GM12878 (cell line): ENCODE measurements around the gene RIMBP2. TPM values are rescaled to one million over a fixed set of nuclear protein-coding genes. Genes with fewer than 3 reads are reported as not detected.

Experiments used
- ATAC-seq: fragments of 200-7000 bp; cut with Tn5 transposase; 3 replicates; pipeline ENCODE4 v1.9.1; 2020; ENCODE audit warnings: mild to moderate bottlenecking, moderate library complexity
- BruUV-seq: library from RNA; stranded (reverse); fragments of 400-500 nt; replicated peaks from 2 replicates; lab custom pipeline; 2021; lab: Mats Ljungman, UMichigan
- CTCF ChIA-PET: fragments of 300-600 bp; sonication (Branson Sonifier 250); formaldehyde crosslinking; extraction: SDS; loops from one replicate; lab custom pipeline; 2021; ENCODE audit warnings: inconsistent platforms; lab: Yijun Ruan, JAX
- POLR2A ChIA-PET: fragments of 350-600 bp; formaldehyde crosslinking; extraction: SDS; loops from one replicate; lab custom pipeline; 2021; ENCODE audit warnings: inconsistent platforms; lab: Charles Lee
- RAD21 ChIA-PET: fragments of 300-600 bp; sonication (Branson Sonifier 250); formaldehyde crosslinking; loops from one replicate; lab custom pipeline; 2023; ENCODE audit warnings: antibody characterized with exemption; ENCODE audit not compliant: unreplicated experiment; lab: Charles Lee
- SMC1A ChIA-PET: fragments of 300-600 bp; sonication (Branson Sonifier 250); formaldehyde crosslinking; loops from one replicate; lab custom pipeline; 2023; ENCODE audit not compliant: unreplicated experiment, uncharacterized antibody; lab: Charles Lee
- DNase-seq: peaks from one replicate; pipeline ENCODE4 v3.0.0-alpha.2; 2011; ENCODE audit warnings: low read depth, low spot score
- FAIRE-seq: peaks from 3 replicates; lab custom pipeline; 2011; peaks lifted over from hg19 to GRCh38; lab: Jason Lieb, UNC
- H2AFZ ChIP-seq: 2 replicates; pipeline ENCODE4 v1.6.0; 2011; ENCODE audit warnings: low read depth, low read length, control low read depth; ENCODE audit not compliant: control insufficient read depth
- H3K27ac ChIP-seq: 2 replicates; pipeline ENCODE4 v1.5.1; 2011; ENCODE audit warnings: control low read depth; ENCODE audit not compliant: control insufficient read depth, insufficient read depth
- H3K27me3 ChIP-seq, 2 experiments: replicated peaks in 1 of 2; 2 replicates each; pipeline versions ENCODE4 v1.6.0 to v1.6.1; 2011; ENCODE audit warnings: low read length in 1 of 2; ENCODE audit not compliant: control insufficient read depth in 2 of 2, insufficient read depth in 2 of 2
- H3K36me3 ChIP-seq, 2 experiments: 2 replicates each; pipeline ENCODE4 v1.5.1; 2011; ENCODE audit warnings: low read length in 1 of 2; ENCODE audit not compliant: control insufficient read depth in 2 of 2, insufficient read depth in 2 of 2
- H3K4me1 ChIP-seq: 2 replicates; pipeline ENCODE4 v1.6.1; 2011; ENCODE audit warnings: mild to moderate bottlenecking, low read length, moderate library complexity, mixed read lengths; ENCODE audit not compliant: control insufficient read depth, insufficient read depth
- H3K4me2 ChIP-seq: 2 replicates; pipeline ENCODE4 v1.6.0; 2011; ENCODE audit warnings: control low read depth; ENCODE audit not compliant: control insufficient read depth, insufficient read depth
- H3K4me3 ChIP-seq: fragments of 200-600 bp; sonication (generic); 2 replicates; pipeline ENCODE4 v1.5.1; 2016
- H3K79me2 ChIP-seq: 2 replicates; pipeline ENCODE4 v1.6.0; 2011; ENCODE audit warnings: low read length; ENCODE audit not compliant: control insufficient read depth, insufficient read depth
- H3K9ac ChIP-seq: 2 replicates; pipeline ENCODE4 v1.8.0; 2011; ENCODE audit warnings: low read length, control low read depth, mixed read lengths; ENCODE audit not compliant: control insufficient read depth, insufficient read depth
- H3K9me3 ChIP-seq: replicated peaks from 3 replicates; pipeline ENCODE4 v1.5.1; 2011; ENCODE audit warnings: mild to moderate bottlenecking, low read length; ENCODE audit not compliant: control insufficient read depth, insufficient read depth
- H4K20me1 ChIP-seq: 2 replicates; pipeline ENCODE4 v1.6.0; 2011; ENCODE audit not compliant: control insufficient read depth, insufficient read depth
- HDGF ChIP-seq: fragments of 450-650 bp; IDR thresholded peaks from 2 replicates; pipeline ENCODE4 v1.6.1; 2016; ENCODE audit warnings: antibody characterized with exemption
- NFYB ChIP-seq: IDR thresholded peaks from 2 replicates; pipeline ENCODE4 v1.6.1; 2011; ENCODE audit warnings: low read depth, mild to moderate bottlenecking, low read length, improper control_type of control experiment, moderate library complexity; ENCODE audit not compliant: insufficient read depth
- NRF1 ChIP-seq: conservative IDR thresholded peaks from 2 replicates; pipeline ENCODE4 v1.6.1; 2011; ENCODE audit warnings: mild to moderate bottlenecking, low read depth, low read length, improper control_type of control experiment
- ZBED1 ChIP-seq: IDR thresholded peaks from 2 replicates; pipeline ENCODE4 v1.6.1; 2016; ENCODE audit warnings: borderline replicate concordance
- ZSCAN29 ChIP-seq: fragments of 450-650 bp; IDR thresholded peaks from 2 replicates; pipeline ENCODE4 v1.6.1; 2017; ENCODE audit warnings: mild to moderate bottlenecking, moderate library complexity
- WGBS: methylation state at CpG from one replicate; pipeline ENCODE4 v1.1.6; 2016; ENCODE audit warnings: low lambda C conversion rate; ENCODE audit not compliant: insufficient replicate concordance, insufficient coverage; ENCODE audit errors: missing lambda C conversion rate; 5-methylcytosine and 5-hydroxymethylcytosine counted together
- in situ Hi-C: fragments of 300-500 bp; cut with MboI; formaldehyde crosslinking; loops from 9 replicates; pipeline ENCODE4 v1.14.3; 2018; ENCODE audit warnings: mixed read lengths
- intact Hi-C: fragments of 100-400 bp; cut with micrococcal nuclease; formaldehyde crosslinking; loops from one replicate; pipeline ENCODE4 v1.14.2; 2022; ENCODE audit not compliant: unreplicated experiment
- polyA plus RNA-seq, 11 experiments: library from polyadenylated mRNA; depleted of rRNA in 4 of 11; unstranded in 6 of 11; stranded (reverse) in 5 of 11; fragments of >200 nt; fragmentation: Nextera tagmentation in 4 of 11; fragmentation: Illumina TruSeq in 1 of 11; extraction: Ambion mirVana in 4 of 11; extraction: Trizol in 1 of 11; gene quantifications; 1 replicate in 1 of 11; 2 replicates in 10 of 11; pipeline versions ENCODE4 v1.2.1 to v1.2.3, GENCODE V29; 2011 to 2016; ENCODE audit warnings: inconsistent platforms in 2 of 11, missing spikeins in 2 of 11, low read depth in 1 of 11
- total RNA-seq, 4 experiments: library from RNA; depleted of rRNA in 3 of 4; stranded (reverse); fragments of >200 nt in 3 of 4; fragmentation: Illumina TruSeq in 1 of 4; extraction: Trizol in 1 of 4; gene quantifications; 2 replicates each; pipeline versions ENCODE4 v1.2.1 to v1.2.3, GENCODE V29; 2013 to 2021
- TF ChIP-seq, protein P1 (sequence below): fragments of 450-650 bp; formaldehyde crosslinking; IDR thresholded peaks from 2 replicates; pipeline ENCODE4 v1.4.0; 2020; ENCODE audit warnings: mild to moderate bottlenecking, moderate library complexity
- TF ChIP-seq, protein P2 (sequence below): IDR thresholded peaks from 2 replicates; pipeline ENCODE4 v1.6.1; 2011; ENCODE audit warnings: borderline replicate concordance, low read depth, mild to moderate bottlenecking, moderate library complexity, low read length; ENCODE audit not compliant: insufficient read depth, poor library complexity, severe bottlenecking

The RIMBP2 gene
- total and polyA plus RNA-seq, 10 of the 15 experiments (the other 5 are each of a cell fraction or from before 2014, with no cell fraction given) = 0.04 to 2.9 (median 0.07) TPM; not detected in 1

DNA sequence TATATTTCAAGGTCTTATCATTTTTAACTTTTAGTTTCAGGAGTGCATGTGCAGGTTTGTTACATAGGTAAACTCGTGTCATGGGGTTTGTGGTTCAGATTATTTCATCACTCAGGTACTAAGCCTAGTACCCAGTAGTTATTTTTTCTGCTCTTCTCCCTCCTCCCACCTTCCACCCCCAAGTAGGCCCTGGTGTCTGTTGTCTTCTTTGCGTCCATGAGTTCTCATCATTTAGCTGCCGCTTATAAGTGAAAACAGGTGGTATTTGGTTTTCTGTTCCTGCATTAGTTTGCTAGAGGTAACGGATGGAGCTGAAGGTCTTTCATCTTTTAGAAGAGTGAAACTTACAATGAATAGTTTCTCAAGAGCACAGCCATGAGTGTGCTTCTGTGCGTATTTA is 354.0 kb downstream of the RIMBP2 start:
- Histone ChIP-seq H3K9me3 (no peaks in the 10 kb centered on the region; the same call in 2 of the 3 replicates), H3K9ac (no peak overlapping the region), H3K79me2 (no peaks in the 10 kb centered on the region), H3K4me3 (no peak overlapping the region), H3K27ac (no peak overlapping the region)
- WGBS = 41% methylated on average over 5 of the region's 5 CpGs
- FAIRE-seq = peak; percentile 49
- DNase-seq = no peak
- intact Hi-C loops = no loop called here
- RAD21 ChIA-PET = no interaction called here
- POLR2A ChIA-PET = no interaction called here
- TF ChIP-seq, protein P1, sequence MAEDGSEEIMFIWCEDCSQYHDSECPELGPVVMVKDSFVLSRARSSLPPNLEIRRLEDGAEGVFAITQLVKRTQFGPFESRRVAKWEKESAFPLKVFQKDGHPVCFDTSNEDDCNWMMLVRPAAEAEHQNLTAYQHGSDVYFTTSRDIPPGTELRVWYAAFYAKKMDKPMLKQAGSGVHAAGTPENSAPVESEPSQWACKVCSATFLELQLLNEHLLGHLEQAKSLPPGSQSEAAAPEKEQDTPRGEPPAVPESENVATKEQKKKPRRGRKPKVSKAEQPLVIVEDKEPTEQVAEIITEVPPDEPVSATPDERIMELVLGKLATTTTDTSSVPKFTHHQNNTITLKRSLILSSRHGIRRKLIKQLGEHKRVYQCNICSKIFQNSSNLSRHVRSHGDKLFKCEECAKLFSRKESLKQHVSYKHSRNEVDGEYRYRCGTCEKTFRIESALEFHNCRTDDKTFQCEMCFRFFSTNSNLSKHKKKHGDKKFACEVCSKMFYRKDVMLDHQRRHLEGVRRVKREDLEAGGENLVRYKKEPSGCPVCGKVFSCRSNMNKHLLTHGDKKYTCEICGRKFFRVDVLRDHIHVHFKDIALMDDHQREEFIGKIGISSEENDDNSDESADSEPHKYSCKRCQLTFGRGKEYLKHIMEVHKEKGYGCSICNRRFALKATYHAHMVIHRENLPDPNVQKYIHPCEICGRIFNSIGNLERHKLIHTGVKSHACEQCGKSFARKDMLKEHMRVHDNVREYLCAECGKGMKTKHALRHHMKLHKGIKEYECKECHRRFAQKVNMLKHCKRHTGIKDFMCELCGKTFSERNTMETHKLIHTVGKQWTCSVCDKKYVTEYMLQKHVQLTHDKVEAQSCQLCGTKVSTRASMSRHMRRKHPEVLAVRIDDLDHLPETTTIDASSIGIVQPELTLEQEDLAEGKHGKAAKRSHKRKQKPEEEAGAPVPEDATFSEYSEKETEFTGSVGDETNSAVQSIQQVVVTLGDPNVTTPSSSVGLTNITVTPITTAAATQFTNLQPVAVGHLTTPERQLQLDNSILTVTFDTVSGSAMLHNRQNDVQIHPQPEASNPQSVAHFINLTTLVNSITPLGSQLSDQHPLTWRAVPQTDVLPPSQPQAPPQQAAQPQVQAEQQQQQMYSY (CRISPR knock-in tag) = no peak
- TF ChIP-seq, protein P2, sequence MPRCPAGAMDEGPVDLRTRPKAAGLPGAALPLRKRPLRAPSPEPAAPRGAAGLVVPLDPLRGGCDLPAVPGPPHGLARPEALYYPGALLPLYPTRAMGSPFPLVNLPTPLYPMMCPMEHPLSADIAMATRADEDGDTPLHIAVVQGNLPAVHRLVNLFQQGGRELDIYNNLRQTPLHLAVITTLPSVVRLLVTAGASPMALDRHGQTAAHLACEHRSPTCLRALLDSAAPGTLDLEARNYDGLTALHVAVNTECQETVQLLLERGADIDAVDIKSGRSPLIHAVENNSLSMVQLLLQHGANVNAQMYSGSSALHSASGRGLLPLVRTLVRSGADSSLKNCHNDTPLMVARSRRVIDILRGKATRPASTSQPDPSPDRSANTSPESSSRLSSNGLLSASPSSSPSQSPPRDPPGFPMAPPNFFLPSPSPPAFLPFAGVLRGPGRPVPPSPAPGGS = no peak
- TF ChIP-seq NRF1 (no peak), NFYB (no peak), ZSCAN29 (no peak), HDGF (no peak), ZBED1 (no peak)
- TF ChIP-seq, all 136 proteins: peak for 0
- no peak overlapping the region for H2AFZ ChIP-seq
- no peaks in the 10 kb centered on the region for H3K36me3 ChIP-seq
- H4K20me1 ChIP-seq = no peaks in the 10 kb centered on the region
- in situ Hi-C loops = no loop called here
- H3K27me3 ChIP-seq = no peaks in the 10 kb centered on the region
- ChIA-PET CTCF (no interaction called here), SMC1A (interaction anchor here (0.6 kb wide), 1 partner anchor 1848 kb away, joined by 3 read pairs; no protein-coding TSS in a partner anchor)
- BruUV-seq = no TSS peak
- ATAC-seq = no peak
- H3K4me2 ChIP-seq = no peak overlapping the region
- H3K4me1 ChIP-seq = no peaks in the 10 kb centered on the region
